CD4-positive, alpha-beta T cell treated with Interleukin-21 for 1 hour (primary cell): ENCODE results near the gene TUBA4A.
"Not testable (repeated sequence)": the region's sequence is repeated elsewhere in the genome, so short reads cannot be mapped to it uniquely, and the experiment has no call there.

Source experiments
- DNase-seq: peaks from one replicate; pipeline ENCODE4 v3.0.0-alpha.2; 2020

The TUBA4A gene

GRCh38 chr2:219266886-219267285 lies 13.2 kb upstream of the TUBA4A start:
- DNase-seq = no peak

GRCh38 chr2:219266232-219266631 lies 12.5 kb upstream of the TUBA4A start:
- no peak for DNase-seq

- DNase-seq = no peak
Measured at GRCh38 chr2:219261024-219261855, 7.5 kb upstream of the TUBA4A start.

GRCh38 chr2:219258942-219259341 lies 5.2 kb upstream of the TUBA4A start:
- DNase-seq = not testable (repeated sequence)

- peak; percentile 58 for DNase-seq
Measured at GRCh38 chr2:219254590-219255201, 978 bp upstream of the TUBA4A start.

GRCh38 chr2:219252900-219253752 lies 592 bp downstream of the TUBA4A start, which contains the start of gene TUBA4B:
TUBA4B (plus strand) TSS chr2:219253243; CDS start chr2:219253408, 165 bp downstream.
- DNase-seq = peak; percentile 51

- DNase-seq = no peak
Measured at GRCh38 chr2:219252570-219252899, 1.2 kb downstream of the TUBA4A start.

- DNase-seq = peak; percentile 27
Measured at GRCh38 chr2:219252084-219252483, 1.6 kb downstream of the TUBA4A start.

- DNase-seq = no peak
Measured at GRCh38 chr2:219251656-219252055, 2.1 kb downstream of the TUBA4A start.

GRCh38 chr2:219250049-219250781 lies 3.5 kb downstream of the TUBA4A start:
- no peak for DNase-seq

GRCh38 chr2:219249203-219249980 lies 4.3 kb downstream of the TUBA4A start:
- peak; percentile 67 for DNase-seq

GRCh38 chr2:219248845-219249202 lies 4.9 kb downstream of the TUBA4A start:
- DNase-seq = no peak

GRCh38 chr2:219247678-219248642 lies 5.8 kb downstream of the TUBA4A start:
- DNase-seq = peak; percentile 81

GRCh38 chr2:219246559-219246958 lies 7.2 kb downstream of the TUBA4A start:
- DNase-seq = no peak

GRCh38 chr2:219245899-219246230 lies 7.9 kb downstream of the TUBA4A start:
- peak; percentile 28 for DNase-seq

GRCh38 chr2:219245148-219245898 lies 8.4 kb downstream of the TUBA4A start, which contains the start of the genes GLB1L and STK16:
GLB1L (minus strand) TSS chr2:219245444; CDS start chr2:219243573, 1,871 bp downstream.
STK16 (plus strand) TSS chr2:219245479; CDS start chr2:219246000, 521 bp downstream.
- peak; percentile 88 for DNase-seq

- DNase-seq = no peak
Measured at GRCh38 chr2:219244789-219245147, 8.9 kb downstream of the TUBA4A start.

GRCh38 chr2:219243291-219243761 lies 10.4 kb downstream of the TUBA4A start:
- no peak for DNase-seq

- DNase-seq = no peak
Measured at GRCh38 chr2:219234331-219234730, 19.4 kb downstream of the TUBA4A start.

- peak; percentile 34 for DNase-seq
Measured at GRCh38 chr2:219230059-219230540, 23.6 kb downstream of the TUBA4A start.
